ENCODE data around the gene DNASE2B.
"Not testable (repeated sequence)": the region's sequence is repeated elsewhere in the genome, so short reads cannot be mapped to it uniquely, and the experiment has no call there.

The DNASE2B gene

DNA sequence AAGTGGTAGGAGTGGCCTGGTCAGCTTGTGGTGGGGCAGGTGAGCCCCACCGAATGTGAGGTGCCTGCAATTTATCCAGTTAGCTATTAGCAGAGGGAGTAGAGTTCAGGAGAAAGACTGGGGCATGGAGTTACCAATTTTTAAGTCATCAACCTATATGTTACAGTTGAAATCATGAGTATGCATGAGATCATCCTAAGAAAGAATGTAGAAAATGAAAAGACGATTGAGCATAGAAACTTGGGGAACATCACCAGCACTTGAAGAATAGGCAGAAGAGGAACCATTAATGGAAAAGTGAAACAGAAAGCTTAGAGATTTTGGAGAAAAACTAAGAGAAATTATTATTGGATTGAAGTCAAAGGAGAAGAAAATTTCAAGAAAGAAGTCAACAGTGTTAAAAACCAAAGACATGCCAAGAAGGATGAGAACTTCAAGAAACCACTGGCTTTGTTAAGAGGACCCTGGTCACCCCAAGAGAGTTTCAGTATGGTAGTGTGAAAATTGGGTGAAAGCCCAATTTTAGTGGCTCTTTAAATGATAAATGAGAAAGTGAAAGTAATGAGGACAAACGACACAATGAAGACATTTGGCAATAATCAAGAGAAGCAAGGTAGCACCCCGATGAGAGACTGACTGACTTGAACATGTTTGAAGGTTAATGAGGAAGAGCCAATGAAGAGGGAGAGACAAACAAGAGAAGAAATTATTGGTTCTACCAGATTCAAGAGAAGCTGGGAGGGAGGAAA, 36.7 kb downstream of the DNASE2B start:
- no peak for DNase-seq (ENCODE audit: extremely low read depth, low read depth)
- TF ChIP-seq, protein P1, sequence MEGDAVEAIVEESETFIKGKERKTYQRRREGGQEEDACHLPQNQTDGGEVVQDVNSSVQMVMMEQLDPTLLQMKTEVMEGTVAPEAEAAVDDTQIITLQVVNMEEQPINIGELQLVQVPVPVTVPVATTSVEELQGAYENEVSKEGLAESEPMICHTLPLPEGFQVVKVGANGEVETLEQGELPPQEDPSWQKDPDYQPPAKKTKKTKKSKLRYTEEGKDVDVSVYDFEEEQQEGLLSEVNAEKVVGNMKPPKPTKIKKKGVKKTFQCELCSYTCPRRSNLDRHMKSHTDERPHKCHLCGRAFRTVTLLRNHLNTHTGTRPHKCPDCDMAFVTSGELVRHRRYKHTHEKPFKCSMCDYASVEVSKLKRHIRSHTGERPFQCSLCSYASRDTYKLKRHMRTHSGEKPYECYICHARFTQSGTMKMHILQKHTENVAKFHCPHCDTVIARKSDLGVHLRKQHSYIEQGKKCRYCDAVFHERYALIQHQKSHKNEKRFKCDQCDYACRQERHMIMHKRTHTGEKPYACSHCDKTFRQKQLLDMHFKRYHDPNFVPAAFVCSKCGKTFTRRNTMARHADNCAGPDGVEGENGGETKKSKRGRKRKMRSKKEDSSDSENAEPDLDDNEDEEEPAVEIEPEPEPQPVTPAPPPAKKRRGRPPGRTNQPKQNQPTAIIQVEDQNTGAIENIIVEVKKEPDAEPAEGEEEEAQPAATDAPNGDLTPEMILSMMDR (IDR thresholded peaks at IDR 0.05; ENCODE audit: low read depth, low read length): no peak

DNA sequence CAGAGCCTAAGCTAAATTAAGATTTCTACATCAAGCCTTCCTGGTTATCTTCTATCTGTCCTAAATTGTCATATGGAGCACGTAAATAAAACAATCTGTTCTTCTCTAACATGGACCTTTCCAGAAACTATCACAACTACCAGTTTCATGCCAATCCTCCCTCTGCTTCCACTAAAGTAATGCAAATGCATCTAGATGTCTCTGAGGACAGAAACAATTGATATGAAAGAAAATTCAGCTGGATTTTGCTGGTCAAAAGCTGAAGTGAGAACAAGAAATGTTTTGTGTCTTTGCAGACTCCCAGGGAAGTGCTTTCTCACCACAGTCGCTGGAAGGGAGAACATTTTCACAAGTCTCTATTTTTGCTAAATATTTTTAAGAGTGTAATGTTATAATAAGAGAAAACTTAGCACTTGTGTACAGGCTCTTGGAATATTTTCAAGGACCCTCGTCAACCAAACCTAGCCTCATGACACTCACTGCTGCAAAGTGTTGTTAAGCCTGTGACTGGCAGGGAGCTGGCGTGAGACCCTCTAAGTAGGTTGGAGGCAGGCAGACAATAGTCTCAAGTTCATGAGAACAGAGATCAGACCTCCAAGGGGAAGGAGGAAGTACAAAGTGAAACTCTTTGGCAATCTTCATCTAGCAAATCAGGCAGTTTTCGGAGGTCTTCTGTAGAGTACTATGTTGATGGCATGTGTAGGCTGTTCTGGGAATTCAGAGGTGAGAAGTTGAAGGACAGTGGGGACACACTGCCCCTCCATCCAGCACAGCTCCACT, 38.8 kb downstream of the DNASE2B start:
- DNase-seq (ENCODE audit: extremely low read depth, low read depth): no peak

DNA sequence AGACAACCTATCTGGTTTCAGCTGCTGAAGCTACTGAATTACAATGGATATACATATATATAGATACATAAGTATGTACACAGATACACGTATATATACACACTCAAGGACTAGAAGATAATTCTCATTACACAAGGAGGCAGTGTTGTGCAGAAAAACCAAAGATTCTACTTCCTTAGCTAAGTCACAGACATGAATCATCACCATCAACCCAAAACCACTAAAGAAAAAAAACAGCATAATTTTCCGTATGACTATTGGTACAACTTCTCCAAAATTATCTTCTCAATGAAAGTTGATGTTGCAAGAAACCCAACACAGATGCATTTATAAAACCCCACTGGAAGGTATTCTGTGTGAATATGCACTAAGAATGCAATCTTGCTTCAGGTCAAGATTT, 44.0 kb downstream of the DNASE2B start:
- TF ChIP-seq, protein P1 (IDR thresholded peaks at IDR 0.05; ENCODE audit: low read depth, low read length): peak; percentile 54
- DNase-seq (ENCODE audit: extremely low read depth, low read depth): peak; percentile 72

More for the DNA sequence above, 38.8 kb downstream of the DNASE2B start:
- TF ChIP-seq, protein P1 (IDR thresholded peaks at IDR 0.05; ENCODE audit: low read depth, low read length): no peak

DNA sequence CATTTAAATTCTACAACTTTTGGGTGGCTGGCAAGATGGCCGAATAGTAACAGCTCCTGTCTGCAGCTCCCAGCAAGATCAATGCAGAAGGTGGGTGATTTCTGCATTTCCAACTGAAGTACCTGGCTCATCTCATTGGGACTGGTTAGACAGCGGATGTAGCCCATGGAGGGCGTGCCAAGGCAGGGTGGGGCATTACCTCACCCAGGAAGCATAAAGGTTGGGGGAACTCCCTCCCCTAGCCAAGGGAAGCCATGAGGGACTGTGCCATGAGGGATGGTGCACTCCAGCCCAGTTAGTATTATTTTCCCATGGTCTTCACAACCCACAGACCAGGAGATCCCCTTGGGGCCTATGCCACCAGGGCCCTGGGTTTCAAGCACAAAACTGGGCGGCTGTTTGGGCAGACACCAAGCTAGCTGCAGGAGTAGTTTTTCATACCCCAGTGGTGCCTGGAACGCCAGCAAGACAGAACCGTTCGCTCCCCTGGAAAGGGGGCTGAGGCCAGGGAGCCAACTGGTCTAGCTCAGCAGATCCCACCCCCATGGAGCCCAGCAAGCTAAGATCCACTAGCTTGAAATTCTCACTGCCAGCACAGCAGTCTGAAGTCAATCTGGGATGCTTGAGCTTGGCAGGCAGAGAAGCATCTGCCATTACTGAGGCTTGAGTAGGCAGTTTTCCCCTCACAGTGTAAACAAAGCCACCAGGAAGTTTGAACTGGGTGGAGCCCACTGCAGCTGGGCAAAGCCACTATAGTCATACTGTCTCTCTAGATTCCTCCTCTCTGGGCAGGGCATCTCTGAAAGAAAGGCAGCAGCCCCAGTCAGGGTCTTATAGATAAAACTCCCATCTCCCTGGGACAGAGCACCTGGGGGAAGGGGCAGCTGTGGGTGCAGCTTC, 44.7 kb downstream of the DNASE2B start:
- DNase-seq (ENCODE audit: extremely low read depth, low read depth): not testable (repeated sequence)

DNA sequence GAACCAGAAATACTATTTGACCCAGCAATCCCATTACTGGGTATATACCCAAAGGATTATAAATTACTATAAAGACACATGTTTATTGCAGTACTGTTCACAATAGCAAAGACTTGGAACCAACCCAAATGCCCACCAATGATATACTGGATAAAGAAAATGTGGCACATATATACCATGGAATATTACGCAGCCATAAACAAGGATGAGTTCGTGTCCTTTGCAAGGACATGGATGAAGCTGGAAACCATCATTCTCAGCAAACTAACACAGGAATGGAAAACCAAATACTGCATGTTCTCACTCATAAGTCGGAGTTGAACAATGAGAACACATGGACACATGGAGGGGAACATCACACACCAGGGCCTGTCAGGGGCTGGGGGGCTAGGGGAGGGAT, 50.4 kb downstream of the DNASE2B start:
- DNase-seq (ENCODE audit: extremely low read depth, low read depth): not testable (repeated sequence)

DNA sequence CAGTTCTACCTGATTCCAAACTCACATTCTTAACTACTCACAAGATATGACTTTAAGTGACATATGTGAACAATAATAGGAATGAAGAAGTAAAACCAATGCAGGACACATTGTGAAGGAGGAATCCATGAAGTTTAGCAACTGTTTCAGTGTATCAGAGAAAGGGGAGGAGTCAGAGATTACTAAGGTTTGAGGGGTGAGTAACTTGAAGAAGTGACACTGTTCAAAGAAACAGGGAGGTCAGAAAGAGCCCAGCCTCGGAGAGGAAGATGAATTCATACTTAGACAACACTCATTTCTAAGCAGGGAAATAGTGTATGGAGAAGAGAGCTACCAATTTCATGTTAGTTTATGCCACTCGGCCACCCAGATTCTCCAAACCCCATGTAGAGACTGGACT, 52.6 kb downstream of the DNASE2B start:
- TF ChIP-seq, protein P1 (IDR thresholded peaks at IDR 0.05; ENCODE audit: low read depth, low read length): no peak
- DNase-seq (ENCODE audit: extremely low read depth, low read depth): no peak

DNA sequence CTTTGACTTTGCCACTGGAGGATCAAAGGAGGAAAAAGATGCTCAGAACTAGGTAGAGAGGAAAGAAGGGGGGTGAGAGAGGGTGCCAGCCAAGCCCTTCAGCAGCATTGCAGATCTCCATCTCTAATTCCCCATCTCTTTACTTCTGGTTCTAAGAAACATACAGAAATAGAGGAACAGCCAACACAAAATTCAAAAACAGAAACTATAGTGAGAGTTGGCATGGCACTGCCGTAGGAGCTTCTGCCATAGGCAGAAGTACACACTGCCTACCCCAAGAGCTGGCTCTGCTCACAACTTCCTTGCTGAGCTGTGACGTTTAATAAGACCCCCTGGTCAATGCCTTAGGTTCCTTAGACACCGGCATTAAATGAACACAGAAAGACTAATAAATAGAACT, 54.2 kb downstream of the DNASE2B start:
- TF ChIP-seq, protein P1 (IDR thresholded peaks at IDR 0.05; ENCODE audit: low read depth, low read length): no peak
- DNase-seq (ENCODE audit: extremely low read depth, low read depth): no peak

DNA sequence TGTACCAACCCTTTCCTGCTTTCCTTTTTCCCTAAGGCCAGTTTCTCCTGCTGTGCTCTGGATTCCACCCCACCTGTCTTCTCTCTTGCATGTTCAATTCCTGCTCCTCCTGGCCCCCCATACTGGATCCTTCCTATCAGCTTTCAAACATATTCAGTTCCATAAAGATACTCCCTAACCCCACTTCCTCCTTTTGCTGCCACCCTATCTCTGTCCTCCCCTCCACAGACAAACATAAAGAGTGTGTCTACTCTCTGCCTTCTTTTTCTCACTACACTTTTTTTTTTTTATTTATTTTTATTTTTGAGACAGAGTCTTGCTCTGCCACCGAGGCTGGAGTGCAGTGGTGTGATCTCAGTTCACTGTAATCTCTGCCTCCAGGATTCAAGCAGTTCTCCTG, 63.8 kb downstream of the DNASE2B start:
- DNase-seq (ENCODE audit: extremely low read depth, low read depth): no peak
- TF ChIP-seq, protein P1 (IDR thresholded peaks at IDR 0.05; ENCODE audit: low read depth, low read length): no peak

Data from AG09319 (cell line).